GM20431 (cell line): ENCODE measurements around the gene DCDC1.

Experiments
- in situ Hi-C: fragments of 300-500 bp; cut with MseI, MboI; formaldehyde crosslinking; loops from one replicate; pipeline ENCODE4 v1.15.0; 2020; ENCODE audit warnings: low sequenced_read_pairs; ENCODE audit not compliant: unreplicated experiment

The DCDC1 gene

DNA sequence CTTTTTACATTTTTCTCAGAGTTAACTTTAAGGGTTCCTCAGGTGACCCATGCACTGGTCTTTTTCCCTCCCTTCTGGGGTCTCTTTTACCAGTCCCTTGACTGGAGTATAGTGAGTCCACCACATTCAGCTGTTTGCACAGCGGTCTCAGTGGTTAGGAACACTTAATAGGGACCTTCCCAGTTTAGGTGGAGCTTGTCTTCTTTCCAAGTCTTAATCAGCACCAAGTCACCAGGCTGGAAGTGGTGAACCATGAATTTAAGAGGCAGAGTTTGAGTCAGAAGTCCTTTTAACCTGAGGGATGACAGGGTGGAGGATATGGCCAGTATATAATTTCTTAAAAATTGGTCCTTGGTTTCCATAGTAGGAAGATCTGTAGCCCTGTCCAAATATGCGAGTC is 433.7 kb downstream of the DCDC1 start:
- in situ Hi-C loops = no loop called here

GRCh38 chr11:30926130-30926529 is 443.4 kb downstream of the DCDC1 start:
- in situ Hi-C loops = no loop called here

DNA sequence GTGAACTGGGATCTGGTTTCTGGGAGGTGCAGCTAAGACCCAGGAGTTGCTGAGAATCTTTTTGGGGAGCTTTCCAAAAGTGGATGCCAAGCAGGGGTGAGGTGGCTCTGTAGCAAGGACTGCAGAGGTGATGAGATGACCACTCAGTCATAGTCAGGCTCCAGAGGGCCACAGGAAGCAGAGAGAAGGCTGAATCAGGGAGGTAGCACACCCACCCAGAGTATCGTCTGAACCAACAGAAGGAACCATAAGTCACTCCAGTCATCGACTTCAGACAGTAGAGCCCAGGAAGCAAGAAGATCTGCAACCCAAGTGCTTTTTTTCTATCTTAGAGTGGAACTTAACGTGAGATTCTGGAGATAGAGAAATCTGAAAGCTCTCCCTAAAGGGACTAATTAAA is 447.7 kb downstream of the DCDC1 start:
- in situ Hi-C loops = loop anchor here (25.0 kb wide), 1 partner anchor 560 kb away; no protein-coding TSS in a partner anchor

- in situ Hi-C loops = loop anchor here (25.0 kb wide), 1 partner anchor 557 kb away; no protein-coding TSS in a partner anchor
Observed at GRCh38 chr11:30919389-30920152, 450.0 kb downstream of the DCDC1 start.

DNA sequence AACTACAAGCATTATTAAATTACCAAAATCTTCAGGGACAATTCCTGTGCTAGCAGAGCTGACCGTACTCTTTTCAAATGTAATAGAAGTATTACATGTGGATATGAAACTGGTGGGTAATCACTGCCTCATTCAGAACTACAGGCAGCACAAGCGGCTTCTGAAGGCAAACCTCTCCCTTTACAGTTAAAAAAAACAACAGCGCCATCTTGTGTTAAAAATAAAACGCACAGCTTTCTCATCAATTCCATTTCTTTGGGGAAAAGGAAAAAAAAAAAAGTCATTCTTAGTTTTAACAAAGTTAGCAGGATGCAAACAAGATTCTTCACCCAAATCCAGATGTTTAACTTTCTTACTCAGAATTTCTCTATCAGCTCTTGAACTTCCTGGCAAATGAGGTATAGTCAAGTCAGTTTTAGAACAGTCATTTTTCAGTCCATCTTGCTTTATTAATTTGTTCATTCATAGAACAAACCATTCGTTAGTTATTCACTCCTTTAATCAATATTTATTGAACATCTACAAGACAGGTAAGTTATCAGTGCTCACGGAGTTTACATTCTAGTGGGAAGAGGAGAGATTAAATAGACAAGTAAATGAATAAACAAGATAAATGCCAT is 451.6 kb downstream of the DCDC1 start:
- in situ Hi-C loops = loop anchor here (25.0 kb wide), 1 partner anchor 556 kb away; no protein-coding TSS in a partner anchor

- in situ Hi-C loops = loop anchor here (25.0 kb wide), 1 partner anchor 555 kb away; no protein-coding TSS in a partner anchor
Observed at GRCh38 chr11:30917266-30917665, 452.3 kb downstream of the DCDC1 start.

DNA sequence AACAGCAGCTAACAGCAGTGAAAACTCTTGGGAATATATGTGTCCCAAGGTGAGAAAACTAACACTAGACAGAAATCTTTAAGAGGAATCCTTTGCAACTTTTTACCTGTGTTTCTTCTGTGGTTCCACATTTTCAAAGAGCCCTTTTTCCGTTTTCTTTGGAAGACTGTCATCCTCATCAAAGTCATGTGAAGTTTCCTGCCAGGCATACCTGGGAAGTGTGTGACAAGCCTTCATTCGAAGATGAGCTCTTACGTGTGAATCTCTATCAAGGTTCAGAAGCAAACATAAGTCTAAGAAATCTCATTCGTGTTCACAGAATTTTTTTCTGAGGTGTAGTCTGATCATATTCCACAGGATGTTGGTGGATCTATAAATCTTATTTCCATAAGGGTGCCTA is 452.8 kb downstream of the DCDC1 start:
- in situ Hi-C loops = loop anchor here (25.0 kb wide), 1 partner anchor 554 kb away; no protein-coding TSS in a partner anchor

GRCh38 chr11:30914143-30914762 is 455.3 kb downstream of the DCDC1 start:
- in situ Hi-C loops = loop anchor here (25.0 kb wide), 1 partner anchor 552 kb away; no protein-coding TSS in a partner anchor

GRCh38 chr11:30911247-30911646 is 458.3 kb downstream of the DCDC1 start:
- in situ Hi-C loops = loop anchor here (25.0 kb wide), 1 partner anchor 549 kb away; no protein-coding TSS in a partner anchor

DNA sequence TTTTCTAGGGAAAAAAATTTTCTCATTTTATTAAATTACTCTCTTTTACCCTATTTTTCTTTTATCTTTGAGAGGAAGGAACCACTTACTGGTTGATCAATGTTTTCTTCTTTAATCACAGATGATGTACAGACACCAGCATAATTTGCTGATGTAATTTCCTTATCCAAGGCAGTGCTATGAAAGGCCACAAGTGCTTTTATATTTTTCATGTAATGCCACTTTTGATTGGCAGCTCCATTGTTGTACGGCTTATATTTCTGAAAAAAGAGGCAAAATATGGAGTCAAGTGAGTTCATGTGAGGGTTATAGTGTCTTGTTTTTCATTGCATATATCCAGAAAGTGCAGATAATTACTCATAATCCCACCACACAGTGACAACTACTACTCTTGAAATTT is 460.7 kb downstream of the DCDC1 start:
- in situ Hi-C loops = loop anchor here (25.0 kb wide), 1 partner anchor 547 kb away; no protein-coding TSS in a partner anchor

DNA sequence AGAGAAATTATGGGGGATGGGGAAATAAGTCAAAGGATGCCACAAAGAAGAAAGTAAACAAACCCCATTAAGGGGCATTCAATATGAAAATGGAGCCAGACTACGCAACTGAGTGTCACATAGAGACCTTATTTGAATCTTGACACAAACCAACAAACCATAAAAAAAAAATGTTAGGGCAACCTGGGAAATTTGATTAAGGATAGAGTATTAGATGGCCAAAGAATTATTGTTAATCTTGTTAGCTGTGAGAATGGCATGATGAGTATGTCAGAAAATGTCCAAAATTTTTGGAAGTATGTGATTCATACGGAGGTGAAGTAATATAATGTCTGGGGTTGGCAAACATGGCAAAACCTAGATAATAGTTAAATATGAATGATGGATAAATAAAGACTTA is 461.3 kb downstream of the DCDC1 start:
- in situ Hi-C loops = loop anchor here (25.0 kb wide), 1 partner anchor 546 kb away; no protein-coding TSS in a partner anchor

- in situ Hi-C loops = loop anchor here (25.0 kb wide), 1 partner anchor 541 kb away; no protein-coding TSS in a partner anchor
Observed at GRCh38 chr11:30902929-30903328, 466.6 kb downstream of the DCDC1 start.

DNA sequence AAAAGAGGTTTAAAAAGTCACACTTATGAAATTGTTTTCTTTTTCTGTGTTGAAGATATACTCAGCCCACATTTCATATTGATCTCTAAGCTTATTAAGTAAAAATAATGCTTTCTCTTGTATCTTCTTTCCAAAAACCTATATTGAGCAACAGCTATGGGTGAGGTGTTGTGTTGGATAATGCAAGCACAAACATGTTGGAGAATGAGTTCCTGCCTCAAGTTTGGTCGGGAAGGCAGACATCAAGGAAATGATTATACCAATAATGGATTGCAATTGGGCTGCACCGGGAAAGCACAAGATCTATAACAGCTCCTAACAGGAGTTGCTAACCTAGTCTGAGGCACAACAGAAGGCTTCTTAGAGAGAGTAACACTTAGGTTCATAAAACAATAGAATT is 474.5 kb downstream of the DCDC1 start:
- in situ Hi-C loops = no loop called here

DNA sequence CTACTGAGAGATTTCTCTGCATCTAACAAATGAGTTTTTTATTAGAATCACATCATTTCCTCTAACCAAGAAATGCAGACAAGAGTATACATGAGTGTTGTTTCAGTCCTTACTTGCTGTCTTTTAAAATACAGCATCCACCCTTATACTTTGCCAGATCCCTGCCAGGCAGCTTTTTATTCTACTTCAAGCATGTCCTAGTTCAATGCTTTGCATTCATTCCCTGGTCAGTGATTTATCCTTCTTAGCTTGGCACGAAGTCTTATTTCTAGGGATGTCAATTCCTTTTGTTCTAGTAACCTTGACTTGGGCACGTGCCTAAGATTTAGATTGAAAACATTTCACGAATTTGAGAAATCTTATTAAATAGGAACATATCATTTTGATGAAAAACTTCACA is 476.2 kb downstream of the DCDC1 start:
- in situ Hi-C loops = no loop called here

DNA sequence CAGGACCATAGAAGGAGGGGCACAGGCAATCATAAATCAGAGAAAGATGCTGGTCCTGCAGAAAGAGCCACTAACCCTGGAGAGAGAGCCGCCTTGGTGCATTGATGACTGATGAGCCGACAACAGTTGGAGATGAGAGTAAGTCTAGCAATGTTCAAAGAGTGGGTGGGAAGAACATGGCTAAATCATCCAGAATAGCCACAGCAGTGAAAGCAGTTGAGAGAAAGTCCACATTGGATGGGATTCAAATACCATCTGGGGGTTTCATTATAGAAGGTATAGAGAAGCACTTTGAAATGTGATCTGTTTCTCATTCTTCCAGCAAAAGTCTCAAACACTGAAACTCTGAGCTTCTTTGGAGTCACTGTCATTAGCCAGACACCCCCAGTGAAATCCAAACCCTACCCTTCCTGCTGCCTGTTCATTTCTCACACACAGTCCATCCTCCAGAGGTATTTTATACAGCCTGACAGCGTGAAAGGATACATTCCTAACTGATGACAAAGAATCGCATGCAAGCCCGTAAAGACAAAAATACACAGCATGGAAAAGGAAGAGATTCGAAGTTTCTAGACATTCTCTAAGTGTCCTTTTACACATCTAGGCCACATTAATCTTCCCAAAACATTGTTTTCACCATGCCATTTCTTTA is 480.3 kb downstream of the DCDC1 start:
- in situ Hi-C loops = no loop called here

GRCh38 chr11:30879322-30880005 is 490.1 kb downstream of the DCDC1 start:
- in situ Hi-C loops = no loop called here

DNA sequence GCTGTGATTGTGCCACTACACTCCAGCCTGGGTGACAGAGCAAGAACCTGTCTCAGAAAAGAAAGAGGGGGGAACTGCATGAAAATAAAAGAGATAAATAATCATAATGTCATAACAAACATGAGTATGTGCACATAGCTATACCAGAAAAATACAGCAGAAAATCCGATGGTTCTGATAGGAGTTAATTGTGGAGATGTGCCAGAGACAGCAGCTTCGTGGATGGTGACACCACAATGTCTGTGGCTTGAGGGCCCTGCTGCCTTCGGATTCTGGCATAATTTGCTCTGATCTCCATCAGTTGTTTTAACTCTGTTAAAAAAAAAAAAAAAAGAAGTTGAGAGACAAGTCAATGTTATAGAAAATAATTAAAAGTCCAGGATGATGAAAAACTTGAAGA is 491.1 kb downstream of the DCDC1 start:
- in situ Hi-C loops = no loop called here

- in situ Hi-C loops = no loop called here
Observed at GRCh38 chr11:30876663-30877396, 492.7 kb downstream of the DCDC1 start.

- in situ Hi-C loops = no loop called here
Observed at GRCh38 chr11:30876228-30876627, 493.3 kb downstream of the DCDC1 start.
